ENCODE results near the gene NRXN3. TPM values are rescaled to one million over a fixed set of nuclear protein-coding genes. Genes with fewer than 3 reads are reported as not detected.

Gene NRXN3
- total and polyA plus RNA-seq, 4 donors, result 0.07 to 1.2 (median 0.23) TPM

DNA sequence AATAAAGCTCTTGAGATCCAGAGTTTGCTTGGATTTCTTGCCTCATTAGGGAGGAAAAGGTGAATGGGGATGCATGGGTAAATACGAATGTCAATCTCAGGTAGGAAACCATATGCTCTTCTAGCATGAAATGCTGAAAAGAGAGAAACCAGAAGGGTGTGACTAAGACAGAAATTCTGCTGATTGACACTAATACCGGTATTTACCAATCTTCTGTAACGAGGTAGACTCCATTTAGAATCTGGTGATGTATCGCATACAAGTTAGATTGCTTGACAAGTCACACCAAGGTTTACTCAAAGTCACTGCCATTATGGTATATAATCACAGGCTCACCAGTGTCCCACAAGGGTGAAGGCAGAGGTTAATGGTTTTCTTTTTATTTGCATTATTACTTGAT is 337.9 kb downstream of the NRXN3 start:
- no peak for DNase-seq (ENCODE audit: low spot score)
- H3K9ac ChIP-seq (ENCODE audit: low read depth in 1 of 2, low read length in 2 of 2), result no peak overlapping the region
- H3K4me1 ChIP-seq (ENCODE audit: control insufficient read depth in 4 of 4, insufficient read depth in 4 of 4, low read length in 3 of 4), result no peaks in the 10 kb centered on the region
- no peaks in the 10 kb centered on the region for H3K36me3 ChIP-seq (ENCODE audit: control insufficient read depth in 4 of 4, insufficient read depth in 3 of 4, low read depth in 1 of 4, low read length in 3 of 4)
- WGBS, result 79% methylated on average over 4 of the region's 4 CpGs
- no peaks in the 10 kb centered on the region for H3K9me3 ChIP-seq (ENCODE audit: control insufficient read depth in 4 of 4, low read length in 3 of 4)
- TF ChIP-seq, protein P1, sequence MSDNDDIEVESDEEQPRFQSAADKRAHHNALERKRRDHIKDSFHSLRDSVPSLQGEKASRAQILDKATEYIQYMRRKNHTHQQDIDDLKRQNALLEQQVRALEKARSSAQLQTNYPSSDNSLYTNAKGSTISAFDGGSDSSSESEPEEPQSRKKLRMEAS (IDR thresholded peaks at IDR 0.05), result no peak
- no peak for TF ChIP-seq HNF4G (IDR thresholded peaks at IDR 0.05)
- TF ChIP-seq NR2F2 (IDR thresholded peaks at IDR 0.05), result no peak
- no peak for TF ChIP-seq RXRA (IDR thresholded peaks at IDR 0.05)
- no peak for TF ChIP-seq YY1 (IDR thresholded peaks at IDR 0.05)
- TF ChIP-seq, protein P2, sequence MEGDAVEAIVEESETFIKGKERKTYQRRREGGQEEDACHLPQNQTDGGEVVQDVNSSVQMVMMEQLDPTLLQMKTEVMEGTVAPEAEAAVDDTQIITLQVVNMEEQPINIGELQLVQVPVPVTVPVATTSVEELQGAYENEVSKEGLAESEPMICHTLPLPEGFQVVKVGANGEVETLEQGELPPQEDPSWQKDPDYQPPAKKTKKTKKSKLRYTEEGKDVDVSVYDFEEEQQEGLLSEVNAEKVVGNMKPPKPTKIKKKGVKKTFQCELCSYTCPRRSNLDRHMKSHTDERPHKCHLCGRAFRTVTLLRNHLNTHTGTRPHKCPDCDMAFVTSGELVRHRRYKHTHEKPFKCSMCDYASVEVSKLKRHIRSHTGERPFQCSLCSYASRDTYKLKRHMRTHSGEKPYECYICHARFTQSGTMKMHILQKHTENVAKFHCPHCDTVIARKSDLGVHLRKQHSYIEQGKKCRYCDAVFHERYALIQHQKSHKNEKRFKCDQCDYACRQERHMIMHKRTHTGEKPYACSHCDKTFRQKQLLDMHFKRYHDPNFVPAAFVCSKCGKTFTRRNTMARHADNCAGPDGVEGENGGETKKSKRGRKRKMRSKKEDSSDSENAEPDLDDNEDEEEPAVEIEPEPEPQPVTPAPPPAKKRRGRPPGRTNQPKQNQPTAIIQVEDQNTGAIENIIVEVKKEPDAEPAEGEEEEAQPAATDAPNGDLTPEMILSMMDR (IDR thresholded peaks at IDR 0.05; ENCODE audit: low read depth, low read length, missing input control), result no peak
- no peak for TF ChIP-seq TAF1 (conservative IDR thresholded peaks at IDR 0.05)
- TF ChIP-seq SP1 (IDR thresholded peaks at IDR 0.05), result no peak
- no peak for TF ChIP-seq EGR1 (IDR thresholded peaks at IDR 0.05; ENCODE audit: low read depth in 2 of 2)
- no peak for TF ChIP-seq HNF4A (conservative IDR thresholded peaks at IDR 0.05)
- TF ChIP-seq RAD21 (IDR thresholded peaks at IDR 0.05), result no peak
- TF ChIP-seq GABPA (IDR thresholded peaks at IDR 0.05 in 1 of 2, conservative IDR thresholded peaks at IDR 0.05 in 1 of 2), result no peak
- no peak for TF ChIP-seq JUND (IDR thresholded peaks at IDR 0.05)
- TF ChIP-seq, protein P3, sequence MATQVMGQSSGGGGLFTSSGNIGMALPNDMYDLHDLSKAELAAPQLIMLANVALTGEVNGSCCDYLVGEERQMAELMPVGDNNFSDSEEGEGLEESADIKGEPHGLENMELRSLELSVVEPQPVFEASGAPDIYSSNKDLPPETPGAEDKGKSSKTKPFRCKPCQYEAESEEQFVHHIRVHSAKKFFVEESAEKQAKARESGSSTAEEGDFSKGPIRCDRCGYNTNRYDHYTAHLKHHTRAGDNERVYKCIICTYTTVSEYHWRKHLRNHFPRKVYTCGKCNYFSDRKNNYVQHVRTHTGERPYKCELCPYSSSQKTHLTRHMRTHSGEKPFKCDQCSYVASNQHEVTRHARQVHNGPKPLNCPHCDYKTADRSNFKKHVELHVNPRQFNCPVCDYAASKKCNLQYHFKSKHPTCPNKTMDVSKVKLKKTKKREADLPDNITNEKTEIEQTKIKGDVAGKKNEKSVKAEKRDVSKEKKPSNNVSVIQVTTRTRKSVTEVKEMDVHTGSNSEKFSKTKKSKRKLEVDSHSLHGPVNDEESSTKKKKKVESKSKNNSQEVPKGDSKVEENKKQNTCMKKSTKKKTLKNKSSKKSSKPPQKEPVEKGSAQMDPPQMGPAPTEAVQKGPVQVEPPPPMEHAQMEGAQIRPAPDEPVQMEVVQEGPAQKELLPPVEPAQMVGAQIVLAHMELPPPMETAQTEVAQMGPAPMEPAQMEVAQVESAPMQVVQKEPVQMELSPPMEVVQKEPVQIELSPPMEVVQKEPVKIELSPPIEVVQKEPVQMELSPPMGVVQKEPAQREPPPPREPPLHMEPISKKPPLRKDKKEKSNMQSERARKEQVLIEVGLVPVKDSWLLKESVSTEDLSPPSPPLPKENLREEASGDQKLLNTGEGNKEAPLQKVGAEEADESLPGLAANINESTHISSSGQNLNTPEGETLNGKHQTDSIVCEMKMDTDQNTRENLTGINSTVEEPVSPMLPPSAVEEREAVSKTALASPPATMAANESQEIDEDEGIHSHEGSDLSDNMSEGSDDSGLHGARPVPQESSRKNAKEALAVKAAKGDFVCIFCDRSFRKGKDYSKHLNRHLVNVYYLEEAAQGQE (IDR thresholded peaks at IDR 0.05), result no peak
- TF ChIP-seq FOXA2 (IDR thresholded peaks at IDR 0.05), result no peak
- no peak for TF ChIP-seq FOXA1 (IDR thresholded peaks at IDR 0.05)
- TF ChIP-seq, protein P4, sequence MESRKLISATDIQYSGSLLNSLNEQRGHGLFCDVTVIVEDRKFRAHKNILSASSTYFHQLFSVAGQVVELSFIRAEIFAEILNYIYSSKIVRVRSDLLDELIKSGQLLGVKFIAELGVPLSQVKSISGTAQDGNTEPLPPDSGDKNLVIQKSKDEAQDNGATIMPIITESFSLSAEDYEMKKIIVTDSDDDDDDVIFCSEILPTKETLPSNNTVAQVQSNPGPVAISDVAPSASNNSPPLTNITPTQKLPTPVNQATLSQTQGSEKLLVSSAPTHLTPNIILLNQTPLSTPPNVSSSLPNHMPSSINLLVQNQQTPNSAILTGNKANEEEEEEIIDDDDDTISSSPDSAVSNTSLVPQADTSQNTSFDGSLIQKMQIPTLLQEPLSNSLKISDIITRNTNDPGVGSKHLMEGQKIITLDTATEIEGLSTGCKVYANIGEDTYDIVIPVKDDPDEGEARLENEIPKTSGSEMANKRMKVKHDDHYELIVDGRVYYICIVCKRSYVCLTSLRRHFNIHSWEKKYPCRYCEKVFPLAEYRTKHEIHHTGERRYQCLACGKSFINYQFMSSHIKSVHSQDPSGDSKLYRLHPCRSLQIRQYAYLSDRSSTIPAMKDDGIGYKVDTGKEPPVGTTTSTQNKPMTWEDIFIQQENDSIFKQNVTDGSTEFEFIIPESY (IDR thresholded peaks at IDR 0.05), result no peak
- H3K4me3 ChIP-seq (ENCODE audit: low read depth in 1 of 3, low read length in 3 of 3), result no peak overlapping the region
- no peak overlapping the region for H3K27ac ChIP-seq (ENCODE audit: low read depth in 1 of 2, low read length in 2 of 2)
- H3K27me3 ChIP-seq (ENCODE audit: control insufficient read depth in 4 of 4, insufficient read depth in 4 of 4, low read length in 3 of 4), result peaks cover 0 to 2% (median 0%) of the 10 kb centered on the region in 4 donors

DNA sequence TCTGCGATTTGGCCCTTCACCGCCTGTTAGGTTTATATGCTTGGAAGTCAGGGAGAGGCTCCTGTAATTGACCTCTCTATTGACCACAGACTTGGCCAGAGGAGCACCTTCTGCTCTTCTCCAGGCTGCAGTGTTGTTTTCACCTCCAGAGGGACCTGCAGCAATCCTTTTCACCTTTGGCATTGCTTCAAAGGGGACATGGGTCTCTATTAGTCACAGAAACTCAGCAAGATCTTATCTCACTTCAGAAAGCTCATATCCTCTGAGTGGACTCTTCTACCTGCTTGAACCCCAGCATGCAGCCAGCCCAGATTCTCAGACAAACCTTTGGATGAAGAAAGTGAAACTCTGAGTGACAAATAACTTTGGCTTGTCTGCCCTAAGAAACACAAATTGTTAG is 339.3 kb downstream of the NRXN3 start:
- DNase-seq (ENCODE audit: low spot score), result no peak
- H3K27me3 ChIP-seq (ENCODE audit: control insufficient read depth in 4 of 4, insufficient read depth in 4 of 4, low read length in 3 of 4), result peaks cover 0 to 2% (median 0%) of the 10 kb centered on the region in 4 donors

More for the DNA sequence above, 339.3 kb downstream of the NRXN3 start:
- H3K27ac ChIP-seq (ENCODE audit: low read depth in 1 of 2, low read length in 2 of 2), result no peak overlapping the region
- no peak overlapping the region for H3K4me3 ChIP-seq (ENCODE audit: low read depth in 1 of 3, low read length in 3 of 3)
- no peaks in the 10 kb centered on the region for H3K36me3 ChIP-seq (ENCODE audit: control insufficient read depth in 4 of 4, insufficient read depth in 3 of 4, low read depth in 1 of 4, low read length in 3 of 4)
- TF ChIP-seq FOXA2 (IDR thresholded peaks at IDR 0.05) (no peak), RAD21 (IDR thresholded peaks at IDR 0.05) (no peak), EGR1 (IDR thresholded peaks at IDR 0.05; ENCODE audit: low read depth in 2 of 2) (no peak), RXRA (IDR thresholded peaks at IDR 0.05) (no peak), YY1 (IDR thresholded peaks at IDR 0.05) (no peak)
- TF ChIP-seq, protein P1 (IDR thresholded peaks at IDR 0.05), result no peak
- 72% methylated on average over 2 of the region's 2 CpGs for WGBS
- no peaks in the 10 kb centered on the region for H3K9me3 ChIP-seq (ENCODE audit: control insufficient read depth in 4 of 4, low read length in 3 of 4)
- no peak overlapping the region for H3K9ac ChIP-seq (ENCODE audit: low read depth in 1 of 2, low read length in 2 of 2)
- H3K4me1 ChIP-seq (ENCODE audit: control insufficient read depth in 4 of 4, insufficient read depth in 4 of 4, low read length in 3 of 4), result no peaks in the 10 kb centered on the region
